IPS DF 19.7 (cell line): ENCODE data around the gene AHRR.
"Not testable (repeated sequence)": the region's sequence is repeated elsewhere in the genome, so short reads cannot be mapped to it uniquely, and the experiment has no call there.

Experiments used
- DNase-seq: peaks from one replicate; pipeline ENCODE4 v3.0.0-alpha.2; 2013; ENCODE audit warnings: low read depth, low spot score

Gene AHRR

GRCh38 chr5:321230-321725, at the start of gene AHRR:
Gene AHRR, plus strand, starts transcription at chr5:321714. Its CDS starts 22,189 bp downstream, at chr5:343903.
- DNase-seq = no peak

- DNase-seq = not testable (repeated sequence)
Measured at GRCh38 chr5:271828-272167, 49.7 kb upstream of the AHRR start.

- DNase-seq = not testable (repeated sequence)
Measured at GRCh38 chr5:273091-273490, 48.4 kb upstream of the AHRR start.

GRCh38 chr5:273491-273890, 48.0 kb upstream of the AHRR start:
- DNase-seq = not testable (repeated sequence)

GRCh38 chr5:274346-274745, 47.2 kb upstream of the AHRR start:
- DNase-seq = not testable (repeated sequence)

GRCh38 chr5:278646-279045, 42.9 kb upstream of the AHRR start:
- DNase-seq = no peak

GRCh38 chr5:279051-279665, 42.4 kb upstream of the AHRR start:
- DNase-seq = not testable (repeated sequence)

- no peak for DNase-seq
Measured at GRCh38 chr5:285991-286557, 35.4 kb upstream of the AHRR start.

- DNase-seq = not testable (repeated sequence)
Measured at GRCh38 chr5:290200-290599, 31.3 kb upstream of the AHRR start.

GRCh38 chr5:291345-291744, 30.2 kb upstream of the AHRR start:
- DNase-seq = not testable (repeated sequence)

GRCh38 chr5:294788-295187, 26.7 kb upstream of the AHRR start:
- not testable (repeated sequence) for DNase-seq

GRCh38 chr5:296207-296606, 25.3 kb upstream of the AHRR start:
- DNase-seq = not testable (repeated sequence)

GRCh38 chr5:296954-297353, 24.6 kb upstream of the AHRR start:
- DNase-seq = not testable (repeated sequence)

GRCh38 chr5:297448-297847, 24.1 kb upstream of the AHRR start:
- DNase-seq = not testable (repeated sequence)

- DNase-seq = not testable (repeated sequence)
Measured at GRCh38 chr5:297991-298736, 23.4 kb upstream of the AHRR start.

- DNase-seq = no peak
Measured at GRCh38 chr5:298737-299125, 22.8 kb upstream of the AHRR start.

- not testable (repeated sequence) for DNase-seq
Measured at GRCh38 chr5:299921-300320, 21.6 kb upstream of the AHRR start.

- DNase-seq = not testable (repeated sequence)
Measured at GRCh38 chr5:300691-301435, 20.7 kb upstream of the AHRR start.

- not testable (repeated sequence) for DNase-seq
Measured at GRCh38 chr5:302416-302815, 19.1 kb upstream of the AHRR start.

- DNase-seq = no peak
Measured at GRCh38 chr5:302966-303365, 18.5 kb upstream of the AHRR start.

GRCh38 chr5:303741-304140, 17.8 kb upstream of the AHRR start:
- not testable (repeated sequence) for DNase-seq

GRCh38 chr5:305050-305449, 16.5 kb upstream of the AHRR start:
- DNase-seq = no peak
